GM13976 (cell line): ENCODE measurements around the gene UBE3A.

Experiments used
- DNase-seq: peaks from one replicate; pipeline ENCODE4 v3.0.0; 2012; ENCODE audit warnings: low spot score
- CTCF ChIP-seq: IDR thresholded peaks from 2 replicates; pipeline ENCODE4 v1.5.1; 2012; ENCODE audit warnings: borderline replicate concordance, mild to moderate bottlenecking; ENCODE audit not compliant: insufficient read depth; ENCODE audit errors: extremely low read depth, missing control alignments, control extremely low read depth
- in situ Hi-C: fragments of 300-500 bp; cut with MboI; formaldehyde crosslinking; loops from one replicate; pipeline ENCODE4 v1.12.0; 2022; ENCODE audit warnings: low sequenced_read_pairs, mixed read lengths, inconsistent platforms; ENCODE audit not compliant: unreplicated experiment

Gene UBE3A

GRCh38 chr15:25438601-25439368, at the start of gene UBE3A:
UBE3A (minus strand) TSS chr15:25439024; CDS start chr15:25409107, 29,917 bp downstream.
- in situ Hi-C loops: loop anchor here (25.0 kb wide), 1 partner anchor 476 kb away; the partner anchor contains the start of genes SNRPN and SNURF
- DNase-seq: peak; percentile 94
- peak; percentile 18 for TF ChIP-seq CTCF

- no peak for TF ChIP-seq CTCF
- in situ Hi-C loops: no loop called here
- no peak for DNase-seq
These were observed 48.5 kb upstream of the UBE3A start for GRCh38 chr15:25487226-25487884.

GRCh38 chr15:25486051-25486450, 47.2 kb upstream of the UBE3A start:
- no peak for TF ChIP-seq CTCF
- in situ Hi-C loops: no loop called here

GRCh38 chr15:25481208-25481859, 42.5 kb upstream of the UBE3A start:
- in situ Hi-C loops: no loop called here
- DNase-seq: no peak
- TF ChIP-seq CTCF: no peak

More at GRCh38 chr15:25486051-25486450, 47.2 kb upstream of the UBE3A start:
- no peak for DNase-seq

GRCh38 chr15:25478313-25478712, 39.5 kb upstream of the UBE3A start:
- in situ Hi-C loops: no loop called here
- TF ChIP-seq CTCF: no peak
- DNase-seq: no peak

GRCh38 chr15:25477816-25478215, 39.0 kb upstream of the UBE3A start:
- no peak for TF ChIP-seq CTCF
- in situ Hi-C loops: no loop called here
- DNase-seq: no peak
